Ectodermal cell (in vitro differentiated cells): ENCODE results near the gene RBM47.

Experiments used
- H3K27ac ChIP-seq: 2 replicates; pipeline ENCODE4 v1.7.0; 2013; ENCODE audit warnings: mild to moderate bottlenecking, low read depth, low read length; ENCODE audit not compliant: insufficient read depth, poor library complexity, severe bottlenecking
- H3K27me3 ChIP-seq: 2 replicates; pipeline ENCODE4 v1.7.0; 2013; ENCODE audit warnings: mild to moderate bottlenecking, low read length; ENCODE audit not compliant: insufficient read depth, control insufficient read depth, poor library complexity, severe bottlenecking
- H3K36me3 ChIP-seq: one replicate; pipeline ENCODE4 v1.7.0; 2013; ENCODE audit warnings: low read length; ENCODE audit not compliant: control insufficient read depth, insufficient read depth
- H3K4me1 ChIP-seq: one replicate; pipeline ENCODE4 v1.7.0; 2013; ENCODE audit warnings: low read length; ENCODE audit not compliant: control insufficient read depth, insufficient read depth
- H3K4me3 ChIP-seq: 2 replicates; pipeline ENCODE4 v1.7.0; 2013; ENCODE audit warnings: low read depth, low read length, control low read depth; ENCODE audit not compliant: insufficient read depth
- H3K9me3 ChIP-seq: 2 replicates; pipeline ENCODE4 v1.7.0; 2013; ENCODE audit warnings: mild to moderate bottlenecking, low read length, moderate library complexity; ENCODE audit not compliant: control insufficient read depth
- WGBS, 2 experiments: methylation state at CpG; one replicate each; pipeline ENCODE4 v1.1.7; 2013; ENCODE audit warnings: missing lambda C conversion rate in 2 of 2; 5-methylcytosine and 5-hydroxymethylcytosine counted together

RBM47 gene

DNA sequence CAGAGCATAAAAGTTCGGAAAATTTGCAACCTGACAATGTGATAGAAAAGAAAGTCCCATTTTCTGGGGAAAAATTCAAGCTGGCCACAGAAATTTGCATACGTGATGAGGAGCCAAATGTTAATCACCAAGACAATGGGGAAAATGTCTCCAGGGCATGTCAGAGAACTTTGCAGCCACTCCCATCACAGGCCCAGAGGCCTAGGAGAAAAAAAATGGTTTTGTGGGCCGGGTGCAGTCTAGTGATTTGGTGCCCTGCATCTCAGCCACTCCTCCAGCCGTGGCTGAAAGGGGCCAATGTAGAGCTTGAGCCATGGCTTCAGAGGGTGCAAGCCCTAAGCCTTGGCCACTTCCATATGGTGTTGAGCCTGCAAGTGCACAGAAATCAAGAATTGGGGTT, 223.3 kb downstream of the RBM47 start:
- H3K27ac ChIP-seq = no peak overlapping the region
- no peak overlapping the region for H3K4me3 ChIP-seq
- no peaks in the 10 kb centered on the region for H3K9me3 ChIP-seq
- H3K4me1 ChIP-seq = no peaks in the 10 kb centered on the region
- no peaks in the 10 kb centered on the region for H3K27me3 ChIP-seq
- no peaks in the 10 kb centered on the region for H3K36me3 ChIP-seq
- 92 to 96% methylated on average over 4 of the region's 4 CpGs for WGBS, 2 experiments

DNA sequence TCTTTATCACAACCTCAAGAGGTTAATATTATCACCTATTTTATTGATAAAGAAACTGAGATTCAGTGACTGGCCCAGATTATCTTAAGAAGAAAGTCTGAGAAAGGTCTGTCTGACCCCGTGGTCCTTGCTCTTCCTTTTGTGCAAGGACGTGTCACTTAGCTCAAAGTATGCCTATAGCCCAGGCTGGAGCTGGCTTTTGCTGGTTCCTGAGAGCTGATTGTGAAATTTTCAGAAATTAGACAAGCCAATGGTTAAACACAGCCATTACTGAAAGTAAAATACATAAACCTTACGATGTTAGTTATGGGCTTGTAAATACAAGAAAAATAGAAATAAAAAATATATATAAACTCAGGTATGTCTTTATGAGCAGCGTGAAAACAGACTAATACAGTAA, 224.5 kb downstream of the RBM47 start:
- no peak overlapping the region for H3K4me3 ChIP-seq
- H3K36me3 ChIP-seq = no peaks in the 10 kb centered on the region
- 92 to 94% methylated on average over 3 of the region's 4 CpGs for WGBS, 2 experiments
- no peaks in the 10 kb centered on the region for H3K4me1 ChIP-seq
- no peaks in the 10 kb centered on the region for H3K27me3 ChIP-seq
- H3K27ac ChIP-seq = no peak overlapping the region
- no peaks in the 10 kb centered on the region for H3K9me3 ChIP-seq

DNA sequence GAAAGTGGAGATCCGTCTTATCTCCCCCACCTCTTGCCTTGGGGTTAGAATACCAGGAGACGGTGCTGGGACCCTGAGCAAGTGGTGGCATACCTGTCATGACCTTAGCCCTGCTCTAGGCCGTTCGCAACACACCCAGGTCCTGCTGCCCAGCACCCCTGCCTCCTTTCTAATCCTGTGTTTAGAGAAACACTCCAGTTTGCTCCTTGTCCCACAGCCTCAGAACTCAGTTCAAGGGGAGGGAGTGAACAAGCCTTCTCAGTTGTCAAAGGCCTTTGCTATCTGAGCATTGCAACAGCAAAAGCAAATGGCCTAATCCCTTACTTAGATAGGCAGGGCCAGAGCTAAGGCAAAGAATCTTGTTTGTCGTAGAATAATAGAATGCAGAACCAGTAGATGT, 226.6 kb downstream of the RBM47 start:
- no peak overlapping the region for H3K27ac ChIP-seq
- H3K27me3 ChIP-seq = no peaks in the 10 kb centered on the region
- H3K4me1 ChIP-seq = no peaks in the 10 kb centered on the region
- H3K9me3 ChIP-seq = no peaks in the 10 kb centered on the region
- WGBS, 2 experiments = 90 to 94% methylated on average over 5 of the region's 5 CpGs
- no peak overlapping the region for H3K4me3 ChIP-seq
- H3K36me3 ChIP-seq = no peaks in the 10 kb centered on the region

DNA sequence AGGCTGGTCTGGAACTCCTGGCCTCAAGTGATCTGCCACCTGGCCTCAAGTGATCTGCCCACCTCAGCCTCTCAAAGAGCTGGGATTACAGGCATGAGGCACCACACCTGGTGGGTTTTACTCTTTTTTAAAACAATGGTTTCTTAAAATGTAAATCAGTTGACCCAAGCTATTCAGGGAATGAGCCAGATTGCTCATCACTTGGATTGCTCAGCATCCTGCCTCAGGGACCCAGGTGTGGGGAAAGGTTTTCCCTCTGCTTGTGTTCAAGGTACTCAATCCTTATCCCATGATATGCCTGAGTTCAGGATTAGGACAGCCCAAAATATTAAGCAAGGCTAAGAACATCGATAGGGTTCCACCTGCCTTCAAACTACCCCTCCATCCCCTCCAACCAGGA, 227.1 kb downstream of the RBM47 start:
- Histone ChIP-seq H3K4me1 (no peaks in the 10 kb centered on the region), H3K9me3 (no peaks in the 10 kb centered on the region), H3K27ac (no peak overlapping the region), H3K36me3 (no peaks in the 10 kb centered on the region), H3K4me3 (no peak overlapping the region), H3K27me3 (no peaks in the 10 kb centered on the region)
- 97 to 100% methylated on average over 1 of the region's 1 CpG for WGBS, 2 experiments

GRCh38 chr4:40401631-40402030, 228.0 kb downstream of the RBM47 start:
- Histone ChIP-seq H3K9me3 (no peaks in the 10 kb centered on the region), H3K27me3 (no peaks in the 10 kb centered on the region), H3K4me1 (no peaks in the 10 kb centered on the region), H3K4me3 (no peak overlapping the region), H3K36me3 (no peaks in the 10 kb centered on the region), H3K27ac (no peak overlapping the region)
- 89 to 93% methylated on average over 7 of the region's 8 CpGs for WGBS, 2 experiments

- Histone ChIP-seq H3K27me3 (no peaks in the 10 kb centered on the region), H3K27ac (no peak overlapping the region), H3K9me3 (no peaks in the 10 kb centered on the region), H3K36me3 (no peaks in the 10 kb centered on the region), H3K4me3 (no peak overlapping the region), H3K4me1 (peaks cover 4% of the 10 kb centered on the region)
- WGBS, 2 experiments = 94 to 98% methylated on average over 6 of the region's 6 CpGs
Observed at GRCh38 chr4:40401096-40401495, 228.6 kb downstream of the RBM47 start.

DNA sequence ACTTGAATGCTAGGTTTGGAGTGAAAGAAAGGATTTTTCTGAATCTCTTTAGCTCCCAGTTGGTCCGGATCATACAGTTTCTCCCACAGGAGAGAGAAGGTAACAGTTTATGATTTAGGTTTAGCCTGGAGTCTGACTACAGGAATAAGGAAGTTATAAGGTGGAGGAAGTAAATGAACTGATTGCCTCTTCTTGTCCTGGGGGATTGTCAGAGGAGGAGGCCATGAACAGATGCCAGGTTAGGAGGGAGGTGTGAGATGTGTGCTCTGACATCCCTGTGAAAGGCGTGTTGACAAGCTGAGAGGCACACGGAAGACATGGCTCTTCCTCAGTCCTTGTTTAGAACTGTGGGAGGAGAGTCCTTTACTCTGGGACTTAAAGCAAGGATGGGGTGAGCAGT, 230.1 kb downstream of the RBM47 start:
- H3K9me3 ChIP-seq = no peaks in the 10 kb centered on the region
- no peaks in the 10 kb centered on the region for H3K36me3 ChIP-seq
- no peaks in the 10 kb centered on the region for H3K27me3 ChIP-seq
- no peak overlapping the region for H3K27ac ChIP-seq
- peaks cover 10% of the 10 kb centered on the region for H3K4me1 ChIP-seq
- no peak overlapping the region for H3K4me3 ChIP-seq
- 92 to 94% methylated on average over 3 of the region's 3 CpGs for WGBS, 2 experiments

- H3K9me3 ChIP-seq = no peaks in the 10 kb centered on the region
- WGBS, 2 experiments = 80 to 81% methylated on average over 7 of the region's 7 CpGs
- no peaks in the 10 kb centered on the region for H3K36me3 ChIP-seq
- H3K4me1 ChIP-seq = peaks cover 10% of the 10 kb centered on the region
- H3K4me3 ChIP-seq = no peak overlapping the region
- no peaks in the 10 kb centered on the region for H3K27me3 ChIP-seq
- H3K27ac ChIP-seq = no peak overlapping the region
Observed at GRCh38 chr4:40395908-40396793, 233.5 kb downstream of the RBM47 start.

GRCh38 chr4:40395166-40395900, 234.3 kb downstream of the RBM47 start:
- Histone ChIP-seq H3K4me3 (no peak overlapping the region), H3K27me3 (no peaks in the 10 kb centered on the region), H3K36me3 (no peaks in the 10 kb centered on the region), H3K27ac (no peak overlapping the region), H3K4me1 (peaks cover 10% of the 10 kb centered on the region), H3K9me3 (no peaks in the 10 kb centered on the region)
- 88 to 92% methylated on average over 4 of the region's 4 CpGs for WGBS, 2 experiments

- H3K4me3 ChIP-seq = no peak overlapping the region
- no peaks in the 10 kb centered on the region for H3K9me3 ChIP-seq
- peaks cover 10% of the 10 kb centered on the region for H3K4me1 ChIP-seq
- no peaks in the 10 kb centered on the region for H3K27me3 ChIP-seq
- H3K27ac ChIP-seq = no peak overlapping the region
- WGBS, 2 experiments = 80 to 90% methylated on average over 3 to 6 of the region's 6 CpGs
- no peaks in the 10 kb centered on the region for H3K36me3 ChIP-seq
Observed at GRCh38 chr4:40394236-40394635, 235.4 kb downstream of the RBM47 start.
